ELR (cell line): Measurements from ENCODE around the gene METRNL.
"Not testable (repeated sequence)": the region's sequence is repeated elsewhere in the genome, so short reads cannot be mapped to it uniquely, and the experiment has no call there.

Experiments used
- DNase-seq: peaks from one replicate; pipeline ENCODE4 v3.0.0-alpha.2; 2015; ENCODE audit warnings: low read depth

METRNL gene

GRCh38 chr17:83106913-83107655 lies 27.7 kb downstream of the METRNL start:
- no peak for DNase-seq

DNA sequence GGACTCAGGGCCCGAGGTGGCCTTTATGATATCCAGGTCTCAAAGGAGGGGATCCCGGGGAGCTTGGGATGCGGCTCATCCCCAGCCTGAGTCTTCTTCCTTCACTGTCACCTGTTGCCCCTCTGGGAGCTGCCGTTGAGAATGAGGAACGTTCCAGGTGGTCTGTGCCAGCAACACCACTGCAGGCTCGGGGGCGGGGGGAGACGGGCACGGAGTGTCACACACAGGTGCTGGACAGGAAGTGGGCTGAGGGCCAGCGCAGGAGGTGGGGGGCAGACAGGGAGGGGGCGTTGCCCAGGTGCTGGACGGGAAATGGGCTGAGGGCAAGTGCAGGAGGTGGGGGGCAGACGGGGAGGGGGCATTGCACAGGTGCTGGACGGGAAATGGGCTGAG lies 28.2 kb downstream of the METRNL start:
- no peak for DNase-seq

GRCh38 chr17:83108709-83109108 lies 29.3 kb downstream of the METRNL start:
- no peak for DNase-seq

- no peak for DNase-seq
Observed at GRCh38 chr17:83109386-83109785, 30.0 kb downstream of the METRNL start.

- peak; percentile 98 for DNase-seq
Observed at GRCh38 chr17:83109793-83110645, 30.6 kb downstream of the METRNL start.

DNA sequence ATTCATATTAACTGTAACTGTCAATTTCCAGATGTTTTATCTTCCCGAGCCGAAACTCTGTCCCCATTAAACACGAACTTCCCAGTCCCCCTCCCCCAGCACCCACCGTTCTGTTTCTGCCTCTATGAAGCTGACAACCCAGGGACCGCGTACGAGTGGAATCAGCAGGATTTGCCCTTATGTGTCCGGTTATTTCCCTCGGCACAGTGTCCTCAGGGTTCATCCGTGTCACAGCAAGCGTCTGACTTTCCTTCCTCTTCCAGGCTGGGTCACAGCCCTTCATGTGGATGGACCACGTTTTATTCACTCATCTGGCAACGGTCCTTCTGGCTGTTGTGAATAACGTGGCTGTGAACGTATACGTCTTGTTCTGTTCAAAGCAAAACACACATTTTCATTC lies 31.3 kb downstream of the METRNL start:
- DNase-seq: no peak

DNA sequence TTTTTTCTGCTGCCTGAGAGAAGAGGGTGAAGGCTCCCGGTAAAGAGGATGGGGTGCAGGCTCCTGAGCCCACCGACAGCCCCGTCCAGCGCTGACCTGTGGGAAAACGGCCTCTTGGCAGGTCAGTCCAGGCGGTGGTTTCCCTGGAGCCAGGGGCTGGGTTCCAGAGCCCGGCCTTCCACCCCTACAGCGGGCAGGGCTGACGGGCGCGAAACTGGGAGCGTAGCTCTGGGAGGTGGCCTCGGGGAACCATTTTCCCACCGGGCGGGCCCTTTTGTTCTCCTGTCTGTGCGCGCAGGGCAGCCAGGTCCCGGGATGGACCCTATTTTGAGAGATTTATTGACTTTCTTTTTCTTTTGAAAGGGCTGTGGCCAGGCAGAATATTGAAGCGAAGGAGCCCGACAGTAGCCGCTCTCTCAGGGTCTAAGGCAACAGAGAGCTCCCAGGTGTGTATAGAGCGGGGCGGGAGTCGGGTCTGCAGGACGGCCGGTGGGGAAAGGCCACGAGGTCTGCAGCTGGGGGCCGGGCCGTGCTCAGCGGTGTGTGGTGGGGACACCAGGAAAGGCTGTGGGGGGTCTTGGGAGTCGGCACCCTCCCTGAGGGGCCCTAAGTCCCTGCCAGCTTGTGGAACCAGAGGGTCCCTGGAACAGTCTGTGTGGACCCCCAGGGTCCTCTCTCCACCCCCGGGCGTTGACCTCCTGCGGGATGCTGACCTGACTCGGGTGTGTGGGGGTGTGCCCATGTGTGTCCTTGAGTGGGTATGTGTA lies 32.3 kb downstream of the METRNL start:
- DNase-seq: no peak

DNA sequence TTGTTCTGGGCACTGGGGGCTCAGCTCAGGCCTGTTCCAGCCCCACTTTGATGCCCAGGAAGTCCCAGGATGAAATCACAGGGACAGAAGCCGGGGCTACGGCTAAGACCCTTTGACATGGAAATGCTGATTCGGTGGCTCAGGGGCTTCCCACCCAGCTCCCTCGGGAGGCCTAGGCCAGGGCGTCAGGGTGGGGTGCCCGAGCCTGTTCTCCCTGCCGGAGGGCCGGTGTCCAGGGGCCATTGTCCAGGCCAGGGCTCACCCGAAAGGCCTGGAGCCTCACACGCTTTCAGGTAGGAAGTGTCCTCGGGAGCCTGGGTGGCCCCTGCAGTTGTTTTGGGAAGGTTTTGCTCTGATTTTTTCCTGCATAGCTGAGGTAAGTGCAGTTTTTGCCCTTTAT lies 34.0 kb downstream of the METRNL start:
- DNase-seq: no peak

DNA sequence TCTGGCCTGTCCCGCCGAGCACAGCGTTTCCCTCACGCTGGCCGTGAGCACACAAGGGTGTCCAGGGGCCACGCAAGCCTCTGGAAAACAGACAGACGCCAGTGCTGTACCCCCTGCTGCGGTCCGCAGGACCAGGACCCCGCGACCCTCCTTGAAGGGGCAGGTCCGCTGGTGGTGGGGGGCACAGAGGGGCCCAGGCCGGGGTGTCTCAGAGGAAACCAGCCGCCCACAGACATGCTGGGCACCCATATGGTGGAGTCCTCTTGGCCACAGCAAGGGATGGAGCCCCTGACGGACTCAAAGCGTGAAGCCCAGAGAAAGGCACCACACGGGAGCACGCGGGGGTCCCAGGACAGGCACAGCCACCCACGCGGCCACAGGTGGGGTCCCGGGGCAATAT lies 34.4 kb downstream of the METRNL start:
- no peak for DNase-seq

GRCh38 chr17:83114706-83115105 lies 35.3 kb downstream of the METRNL start:
- DNase-seq: no peak

- DNase-seq: no peak
Observed at GRCh38 chr17:83115202-83115651, 35.8 kb downstream of the METRNL start.

GRCh38 chr17:83115832-83116231 lies 36.4 kb downstream of the METRNL start:
- DNase-seq: no peak

- DNase-seq: no peak
Observed at GRCh38 chr17:83116311-83116771, 36.9 kb downstream of the METRNL start.

DNA sequence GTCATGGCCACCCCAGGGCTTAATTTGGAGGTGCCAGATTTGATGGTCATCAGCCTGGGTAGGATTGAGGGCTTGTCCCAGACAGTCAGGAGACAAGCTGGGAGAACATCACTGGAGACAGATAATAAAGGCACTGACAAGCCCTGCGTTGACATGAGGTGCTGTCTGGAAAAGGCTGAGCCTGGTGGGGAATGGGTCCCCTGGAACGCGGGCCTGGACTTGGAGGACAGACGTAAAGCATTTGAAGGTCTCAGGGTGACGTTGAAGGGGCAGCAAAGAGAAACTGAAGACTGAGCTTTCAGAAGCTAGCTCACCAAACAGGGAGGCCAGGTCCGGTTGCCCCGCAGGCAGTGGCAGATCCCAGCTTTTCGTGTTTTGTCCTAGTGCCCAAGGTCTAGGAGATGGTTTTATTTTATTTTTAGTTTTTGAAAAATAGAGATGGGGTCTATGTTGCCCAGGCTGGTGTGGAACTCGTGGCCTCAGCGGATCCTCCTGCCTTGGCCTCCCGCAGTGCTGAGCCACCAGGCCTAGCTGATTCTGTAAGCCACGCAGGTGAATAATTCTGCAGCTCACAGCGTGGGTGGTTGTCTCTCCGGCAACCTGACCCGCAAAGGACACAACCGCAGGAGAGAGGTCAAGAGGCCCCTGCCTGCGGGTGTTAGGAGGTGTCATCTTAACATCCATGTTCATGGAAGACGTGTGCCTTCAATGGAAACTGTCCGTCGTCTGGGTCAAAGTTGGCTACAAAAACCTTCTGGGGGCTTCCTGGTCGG lies 37.6 kb downstream of the METRNL start:
- DNase-seq: no peak

- DNase-seq: no peak
Observed at GRCh38 chr17:83117583-83117982, 38.2 kb downstream of the METRNL start.

DNA sequence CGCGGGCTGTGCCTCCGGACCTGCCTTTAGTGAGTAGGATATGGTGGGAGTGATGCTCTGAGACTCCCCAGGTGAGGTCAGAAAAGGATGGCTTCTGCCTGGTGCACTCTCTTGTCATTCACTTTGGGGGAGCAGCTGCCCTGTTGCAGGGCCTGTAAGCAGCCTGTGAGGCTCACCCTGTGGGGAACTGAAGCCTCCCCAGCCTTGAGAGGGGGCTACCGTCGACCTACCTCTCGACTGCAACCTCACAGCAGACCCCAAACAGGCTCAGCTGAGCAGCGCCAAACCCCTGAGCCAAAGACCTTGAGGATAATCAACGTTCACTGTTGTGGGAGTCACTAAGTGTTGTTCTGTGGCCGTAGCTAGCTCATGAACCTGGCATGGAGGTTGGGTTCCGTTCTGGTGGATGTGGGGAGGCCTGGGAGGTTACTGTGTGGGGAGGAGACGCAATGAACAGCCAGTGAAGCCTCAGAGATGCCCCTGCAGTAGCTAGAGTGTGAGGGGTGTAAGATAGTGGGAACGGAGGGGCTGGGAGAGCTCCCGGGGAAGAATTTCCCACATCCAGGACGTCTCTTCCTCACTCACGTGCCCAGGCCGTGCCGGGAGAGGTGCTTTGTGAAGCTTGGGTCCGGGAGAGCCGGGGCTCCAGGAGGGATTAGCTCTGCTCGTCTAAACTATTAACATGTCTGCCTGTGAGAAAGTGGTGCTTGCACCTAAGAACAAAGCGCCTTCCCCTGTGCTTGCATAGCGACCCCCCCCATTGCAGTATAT lies 38.8 kb downstream of the METRNL start:
- DNase-seq: no peak

DNA sequence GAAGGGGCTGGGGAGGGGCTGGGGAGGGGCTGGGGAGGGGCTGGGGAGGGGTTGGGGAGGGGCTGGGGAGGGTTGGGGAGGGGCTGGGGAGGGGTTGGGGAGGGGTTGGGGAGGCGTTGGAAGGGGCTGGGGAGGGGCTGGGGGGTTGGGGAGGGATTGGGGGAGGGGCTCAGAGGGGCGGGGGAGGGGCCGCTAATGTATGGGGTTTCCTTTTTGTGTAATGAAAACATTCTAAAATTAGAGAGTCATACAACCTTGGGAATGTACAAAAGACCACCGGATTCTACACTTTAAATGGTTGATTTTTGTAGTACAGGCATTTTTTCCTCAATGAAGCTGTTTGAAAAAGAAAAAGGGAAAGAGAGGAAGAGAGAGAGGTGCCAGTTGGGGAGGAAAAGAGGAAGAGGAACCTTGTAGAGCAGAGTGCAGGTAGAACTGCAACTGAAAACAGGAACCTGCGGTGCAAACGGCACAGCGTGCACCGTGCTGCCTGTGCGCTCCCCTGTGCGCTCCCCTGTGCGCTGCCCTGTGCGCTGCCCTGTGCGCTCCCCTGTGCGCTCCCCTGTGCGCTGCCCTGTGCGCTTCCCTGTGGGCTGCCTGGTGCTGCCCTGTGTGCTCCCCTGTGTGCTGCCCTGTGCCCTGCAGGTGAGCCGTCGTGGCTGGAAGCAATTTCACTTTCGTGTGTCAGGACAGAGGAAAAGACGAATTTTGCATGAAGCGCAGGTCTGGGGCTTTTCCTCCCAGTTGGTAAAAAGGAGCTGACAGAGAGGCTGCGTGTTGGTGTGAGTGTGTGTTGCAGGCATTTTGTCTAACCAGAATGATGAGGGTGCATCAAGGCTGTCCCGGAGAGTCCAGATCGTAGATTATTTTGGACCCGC lies 40.8 kb downstream of the METRNL start:
- no peak for DNase-seq

DNA sequence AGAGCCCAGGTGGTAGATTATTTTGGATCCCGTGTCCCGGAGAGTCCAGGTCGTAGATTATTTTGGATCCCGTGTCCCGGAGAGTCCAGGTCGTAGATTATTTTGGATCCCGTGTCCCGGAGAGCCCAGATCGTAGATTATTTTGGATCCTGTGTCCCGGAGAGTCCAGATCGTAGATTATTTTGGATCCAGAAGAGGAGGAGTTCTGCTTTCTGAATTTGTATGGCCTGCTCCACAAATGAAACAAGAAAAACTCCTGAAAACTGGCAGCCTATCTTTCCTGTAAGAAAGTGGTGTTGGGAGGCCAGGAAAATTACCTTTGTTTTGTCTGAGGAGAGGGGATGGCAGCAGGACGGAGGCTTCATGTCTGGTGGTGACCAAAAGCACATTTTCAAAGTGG lies 42.1 kb downstream of the METRNL start:
- not testable (repeated sequence) for DNase-seq

- no peak for DNase-seq
Observed at GRCh38 chr17:83121921-83122820, 42.8 kb downstream of the METRNL start.
